H9 (cell line): ENCODE data around the gene ZNHIT1. TPM values are rescaled to one million over a fixed set of nuclear protein-coding genes. Genes with fewer than 3 reads are reported as not detected.
A peak's percentile ranks its signal among the peaks of the same experiment; 100 is the strongest.

Source experiments
- DNase-seq: peaks from one replicate; pipeline ENCODE4 v3.0.0-alpha.2; 2017
- H2AFZ ChIP-seq: one replicate; pipeline ENCODE4 v1.6.1; 2013; ENCODE audit warnings: mild to moderate bottlenecking, low read length, control low read depth, moderate library complexity
- H2AK5ac ChIP-seq: 2 replicates; pipeline ENCODE4 v1.6.1; 2013; ENCODE audit warnings: low read length, control low read depth, mixed read lengths; ENCODE audit not compliant: insufficient read length
- H2BK120ac ChIP-seq: one replicate; pipeline ENCODE4 v1.6.1; 2013; ENCODE audit warnings: low read depth, mild to moderate bottlenecking, low read length, control low read depth, inconsistent platforms; ENCODE audit not compliant: poor library complexity, severe bottlenecking
- H2BK12ac ChIP-seq: 2 replicates; pipeline ENCODE4 v1.6.1; 2013; ENCODE audit warnings: low read length, control low read depth, mixed read lengths, low read depth; ENCODE audit not compliant: insufficient read length
- H2BK15ac ChIP-seq: 2 replicates; pipeline ENCODE4 v1.6.1; 2013; ENCODE audit warnings: low read depth, low read length, control low read depth
- H2BK20ac ChIP-seq: one replicate; pipeline ENCODE4 v1.6.1; 2013; ENCODE audit warnings: low read depth, mild to moderate bottlenecking, low read length, control low read depth, inconsistent platforms; ENCODE audit not compliant: poor library complexity, severe bottlenecking
- H2BK5ac ChIP-seq: 2 replicates; pipeline ENCODE4 v1.6.1; 2013; ENCODE audit warnings: low read length, control low read depth, mixed read lengths; ENCODE audit not compliant: insufficient read length
- H3K14ac ChIP-seq: 2 replicates; pipeline ENCODE4 v1.6.1; 2013; ENCODE audit warnings: low read length, control low read depth; ENCODE audit not compliant: insufficient read depth
- H3K18ac ChIP-seq: 2 replicates; pipeline ENCODE4 v1.6.1; 2013; ENCODE audit warnings: low read depth, mild to moderate bottlenecking, mixed read lengths, low read length, control low read depth; ENCODE audit not compliant: insufficient read length
- H3K23ac ChIP-seq: 2 replicates; pipeline ENCODE4 v1.6.1; 2013; ENCODE audit warnings: low read length, control low read depth, mixed read lengths, low read depth; ENCODE audit not compliant: insufficient read length
- H3K23me2 ChIP-seq: 2 replicates; pipeline ENCODE4 v1.6.1; 2013; ENCODE audit warnings: low read depth, mild to moderate bottlenecking, mixed read lengths, low read length, control low read depth; ENCODE audit not compliant: insufficient read length, poor library complexity, severe bottlenecking
- H3K27ac ChIP-seq: 2 replicates; pipeline ENCODE4 v1.5.1; 2013; ENCODE audit warnings: low read length, control low read depth, mixed read lengths, low read depth; ENCODE audit not compliant: insufficient read length
- H3K27me3 ChIP-seq: 2 replicates; pipeline ENCODE4 v1.6.1; 2013; ENCODE audit warnings: low read length, control low read depth, inconsistent platforms; ENCODE audit not compliant: insufficient read depth
- H3K4ac ChIP-seq: 2 replicates; pipeline ENCODE4 v1.6.1; 2013; ENCODE audit warnings: low read depth, mild to moderate bottlenecking, control low read depth, inconsistent platforms, low read length, moderate library complexity
- H3K4me1 ChIP-seq: 2 replicates; pipeline ENCODE4 v1.6.1; 2013; ENCODE audit warnings: low read length, control low read depth, inconsistent platforms; ENCODE audit not compliant: insufficient read depth
- H3K4me2 ChIP-seq: 2 replicates; pipeline ENCODE4 v1.6.1; 2013; ENCODE audit warnings: low read length, control low read depth, mixed read lengths; ENCODE audit not compliant: insufficient read length, insufficient read depth
- H3K56ac ChIP-seq: 2 replicates; pipeline ENCODE4 v1.6.1; 2013; ENCODE audit warnings: low read depth, mild to moderate bottlenecking, mixed read lengths, low read length, control low read depth; ENCODE audit not compliant: insufficient read length
- H3K79me1 ChIP-seq: 2 replicates; pipeline ENCODE4 v1.6.1; 2013; ENCODE audit warnings: low read depth, mild to moderate bottlenecking, moderate library complexity, low read length, control low read depth, inconsistent platforms; ENCODE audit not compliant: insufficient read depth, poor library complexity, severe bottlenecking
- H3K79me2 ChIP-seq: 2 replicates; pipeline ENCODE4 v1.6.1; 2013; ENCODE audit warnings: low read length, control low read depth, inconsistent platforms; ENCODE audit not compliant: insufficient read depth
- H3K9ac ChIP-seq: 2 replicates; pipeline ENCODE4 v1.6.1; 2013; ENCODE audit warnings: low read length, control low read depth, mixed read lengths; ENCODE audit not compliant: insufficient read length; ENCODE audit errors: extremely low read depth
- H3K9me3 ChIP-seq: one replicate; pipeline ENCODE4 v1.6.1; 2013; ENCODE audit warnings: low read depth, low read length, inconsistent platforms; ENCODE audit not compliant: control insufficient read depth
- H3T11ph ChIP-seq: one replicate; pipeline ENCODE4 v1.6.1; 2013; ENCODE audit warnings: mild to moderate bottlenecking, low read length, control low read depth, inconsistent platforms
- H4K20me1 ChIP-seq: one replicate; pipeline ENCODE4 v1.6.1; 2013; ENCODE audit not compliant: control insufficient read depth, insufficient read length, insufficient read depth
- H4K5ac ChIP-seq: 2 replicates; pipeline ENCODE4 v1.6.1; 2013; ENCODE audit warnings: low read depth, mild to moderate bottlenecking, mixed read lengths, low read length, control low read depth; ENCODE audit not compliant: insufficient read length
- H4K8ac ChIP-seq: replicated peaks from 2 replicates; pipeline ENCODE4 v1.6.1; 2013; ENCODE audit warnings: low read length, control low read depth, mixed read lengths, low read depth; ENCODE audit not compliant: insufficient read length
- H4K91ac ChIP-seq: 2 replicates; pipeline ENCODE4 v1.6.1; 2013; ENCODE audit warnings: low read depth, mild to moderate bottlenecking, moderate library complexity, mixed read lengths, low read length, control low read depth; ENCODE audit not compliant: insufficient read length
- H3K27ac Mint-ChIP-seq, 3 experiments: 2 replicates in 2 of 3; 3 replicates in 1 of 3; pipeline ENCODE4 v1.8.0; 2020 to 2021; ENCODE audit warnings: mixed read lengths in 3 of 3, mild to moderate bottlenecking in 1 of 3, moderate library complexity in 1 of 3
- H3K27me3 Mint-ChIP-seq: 2 replicates; pipeline ENCODE4 v1.8.0; 2021; ENCODE audit warnings: low read depth, mild to moderate bottlenecking, moderate library complexity, mixed read lengths
- H3K36me3 Mint-ChIP-seq, 3 experiments: 2 replicates in 2 of 3; 3 replicates in 1 of 3; pipeline ENCODE4 v1.8.0; 2020 to 2021; ENCODE audit warnings: low read depth in 3 of 3, mixed read lengths in 3 of 3; ENCODE audit not compliant: insufficient read depth in 1 of 3
- H3K4me1 Mint-ChIP-seq, 2 experiments: 2 replicates each; pipeline ENCODE4 v1.8.0; 2020; ENCODE audit warnings: mixed read lengths in 2 of 2
- H3K4me3 Mint-ChIP-seq, 2 experiments: 2 replicates in 1 of 2; 3 replicates in 1 of 2; pipeline ENCODE4 v1.8.0; 2020 to 2021; ENCODE audit warnings: mild to moderate bottlenecking in 2 of 2, mixed read lengths in 2 of 2, moderate library complexity in 1 of 2
- H3K9me3 Mint-ChIP-seq, 2 experiments: 2 replicates in 1 of 2; 3 replicates in 1 of 2; pipeline ENCODE4 v1.8.0; 2020; ENCODE audit warnings: mild to moderate bottlenecking in 2 of 2, mixed read lengths in 2 of 2, moderate library complexity in 1 of 2
- CTCF ChIP-seq: fragments of 200-600 bp; sonication (generic); conservative IDR thresholded peaks from 3 replicates; pipeline ENCODE4 v1.8.0; 2021; ENCODE audit warnings: antibody characterized with exemption, mild to moderate bottlenecking
- WGBS: extraction: QIAGEN DNeasy Blood & Tissue Kit; methylation state at CpG from one replicate; pipeline ENCODE4 v1.1.7; 2013; ENCODE audit warnings: missing lambda C conversion rate, low lambda C conversion rate, mixed read lengths; ENCODE audit not compliant: insufficient read length; ENCODE audit errors: extremely low coverage; 5-methylcytosine and 5-hydroxymethylcytosine counted together
- total RNA-seq: library from RNA; stranded (reverse); gene quantifications from 2 replicates; pipeline ENCODE4 v1.2.1, GENCODE V29; 2021

The ZNHIT1 gene
- total RNA-seq, 1 experiment from 2014 or later, result 52.7 TPM

- Histone ChIP-seq H3K56ac (no peak overlapping the region), H3K23me2 (peaks cover 6% of the 10 kb centered on the region), H3K4ac (no peak overlapping the region), H3K4me1 (no peaks in the 10 kb centered on the region), H2AK5ac (no peak overlapping the region), H2BK5ac (no peak overlapping the region), H4K91ac (no peak overlapping the region), H3K27me3 (no peaks in the 10 kb centered on the region), H3K18ac (no peak overlapping the region), H3K14ac (no peak overlapping the region), H4K8ac (no peak overlapping the region), H3K4me2 (no peak overlapping the region), H3K9me3 (no peaks in the 10 kb centered on the region), H3T11ph (no peak overlapping the region), H2BK15ac (no peak overlapping the region), H3K23ac (no peak overlapping the region), H3K9ac (no peak overlapping the region), H2BK12ac (no peak overlapping the region), H3K27ac (no peak overlapping the region), H4K5ac (no peak overlapping the region), H2BK120ac (no peak overlapping the region), H3K79me1 (no peaks in the 10 kb centered on the region), H4K20me1 (peaks cover 2% of the 10 kb centered on the region), H2BK20ac (no peak overlapping the region), H2AFZ (no peak overlapping the region), H3K79me2 (no peaks in the 10 kb centered on the region)
- Mint-ChIP-seq H3K4me1 (peaks cover 12 to 24% of the 10 kb centered on the region in 2 experiments), H3K27me3 (no peaks in the 10 kb centered on the region), H3K36me3 (peaks cover 3 to 29% (median 4%) of the 10 kb centered on the region in 3 experiments; a peak in 5 of 7 replicates), H3K27ac (peak overlapping the region in 1 of 3 experiments; percentile 47; a peak in 3 of 7 replicates), H3K4me3 (no peak overlapping the region), H3K9me3 (no peaks in the 10 kb centered on the region)
- TF ChIP-seq CTCF, result no peak
- DNase-seq, result no peak
- WGBS, result no CpG with 5 or more reads among the region's 27 CpGs
Observed at GRCh38 chr7:101239191-101239950, 21.4 kb downstream of the ZNHIT1 start.
